Esophagus muscularis mucosa (tissue), 4 donors: ENCODE results near the gene DUSP7.

Source experiments
- EP300 ChIP-seq: sonication (generic); formaldehyde crosslinking; IDR thresholded peaks from one replicate; pipeline ENCODE4 v1.6.1; 2017; ENCODE audit warnings: antibody characterized with exemption
- POLR2A ChIP-seq: fragments of 450-650 bp; IDR thresholded peaks from one replicate; pipeline ENCODE4 v1.6.1; 2017; ENCODE audit warnings: antibody characterized with exemption, moderate library complexity, mild to moderate bottlenecking, low read depth
- POLR2AphosphoS5 ChIP-seq, 2 donors: sonication (generic); formaldehyde crosslinking; IDR thresholded peaks; one replicate each; pipeline ENCODE4 v1.6.1; 2017; ENCODE audit warnings: antibody characterized with exemption in 2 of 2
- TF ChIP-seq, protein P1 (sequence below), 3 experiments: fragments of 200-600 bp in 2 of 3; fragments of 450-650 bp in 1 of 3; sonication (generic) in 2 of 3; IDR thresholded peaks; one replicate each; pipeline ENCODE4 v1.5.1; 2017 to 2019; ENCODE audit warnings: antibody characterized with exemption in 3 of 3, mild to moderate bottlenecking in 2 of 3, moderate library complexity in 1 of 3

DNA sequence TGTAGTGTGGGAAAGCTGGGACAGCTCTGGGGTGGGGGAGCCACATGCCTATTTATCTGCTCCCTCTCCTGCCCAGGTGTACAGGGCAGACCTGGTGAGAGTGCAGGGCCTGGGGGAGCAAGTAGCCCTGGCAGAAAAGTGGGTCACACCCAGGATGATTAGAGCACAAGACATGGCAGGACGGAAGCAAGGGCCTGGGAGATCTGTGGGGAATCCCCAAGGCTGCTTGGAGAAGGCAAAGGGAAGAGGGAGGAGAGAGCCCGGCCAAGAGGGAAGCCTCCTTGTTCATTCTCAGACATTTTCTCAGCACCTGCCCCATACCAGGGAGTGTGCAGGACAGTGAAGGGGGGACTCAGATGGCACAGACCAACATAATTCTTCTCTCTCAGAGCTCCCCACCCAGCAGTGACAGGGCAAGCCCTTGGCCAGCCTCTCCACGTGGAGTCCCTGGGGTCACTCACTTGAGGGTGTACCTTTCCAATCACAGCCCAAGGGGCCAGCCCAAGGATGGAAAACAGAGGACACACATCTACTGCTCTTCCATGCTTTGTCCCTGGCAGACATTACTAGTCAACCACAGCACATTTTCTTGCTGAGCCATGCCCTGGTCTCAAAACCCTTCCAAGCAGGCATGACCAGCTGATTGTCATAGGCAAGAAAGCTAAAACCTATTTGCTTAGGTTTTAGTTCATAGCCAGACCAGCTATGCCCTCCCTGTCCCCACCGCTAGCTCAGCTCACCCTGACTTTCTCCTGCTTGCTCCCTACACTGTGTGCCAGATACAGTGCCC is 4.9 kb upstream of the DUSP7 start:
- TF ChIP-seq POLR2AphosphoS5 (IDR thresholded peaks at IDR 0.05): no peak
- no peak for TF ChIP-seq EP300
- TF ChIP-seq, protein P1, sequence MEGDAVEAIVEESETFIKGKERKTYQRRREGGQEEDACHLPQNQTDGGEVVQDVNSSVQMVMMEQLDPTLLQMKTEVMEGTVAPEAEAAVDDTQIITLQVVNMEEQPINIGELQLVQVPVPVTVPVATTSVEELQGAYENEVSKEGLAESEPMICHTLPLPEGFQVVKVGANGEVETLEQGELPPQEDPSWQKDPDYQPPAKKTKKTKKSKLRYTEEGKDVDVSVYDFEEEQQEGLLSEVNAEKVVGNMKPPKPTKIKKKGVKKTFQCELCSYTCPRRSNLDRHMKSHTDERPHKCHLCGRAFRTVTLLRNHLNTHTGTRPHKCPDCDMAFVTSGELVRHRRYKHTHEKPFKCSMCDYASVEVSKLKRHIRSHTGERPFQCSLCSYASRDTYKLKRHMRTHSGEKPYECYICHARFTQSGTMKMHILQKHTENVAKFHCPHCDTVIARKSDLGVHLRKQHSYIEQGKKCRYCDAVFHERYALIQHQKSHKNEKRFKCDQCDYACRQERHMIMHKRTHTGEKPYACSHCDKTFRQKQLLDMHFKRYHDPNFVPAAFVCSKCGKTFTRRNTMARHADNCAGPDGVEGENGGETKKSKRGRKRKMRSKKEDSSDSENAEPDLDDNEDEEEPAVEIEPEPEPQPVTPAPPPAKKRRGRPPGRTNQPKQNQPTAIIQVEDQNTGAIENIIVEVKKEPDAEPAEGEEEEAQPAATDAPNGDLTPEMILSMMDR (IDR thresholded peaks at IDR 0.05): no peak
- no peak for TF ChIP-seq POLR2A
